Measurements from ENCODE around the gene TP53BP2. TPM values are rescaled to one million over a fixed set of nuclear protein-coding genes. Genes with fewer than 3 reads are reported as not detected.

TP53BP2 gene
- total and polyA plus RNA-seq, 10 of the 15 experiments (the other 5 are each of a cell fraction or from before 2014, with no cell fraction given): 1.6 to 13.7 (median 5.6) TPM

GRCh38 chr1:223765719-223766340, 79.9 kb downstream of the TP53BP2 start:
- no peaks in the 10 kb centered on the region for H3K36me3 ChIP-seq (ENCODE audit: control insufficient read depth in 2 of 2, insufficient read depth in 2 of 2, low read length in 1 of 2)
- no peak overlapping the region for H3K4me2 ChIP-seq (ENCODE audit: control insufficient read depth, insufficient read depth)
- TF ChIP-seq EGR1 (IDR thresholded peaks at IDR 0.05; ENCODE audit: borderline replicate concordance in 1 of 2, low read depth in 2 of 2, low read length in 2 of 2): no peak
- TF ChIP-seq CREB1 (IDR thresholded peaks at IDR 0.05; ENCODE audit: low read depth): no peak
- TF ChIP-seq RELB (IDR thresholded peaks at IDR 0.05; ENCODE audit: low read depth): no peak
- TF ChIP-seq ZNF274 (IDR thresholded peaks at IDR 0.05; ENCODE audit: insufficient read depth, insufficient read length): no peak
- no peak for TF ChIP-seq ZNF592 (IDR thresholded peaks at IDR 0.05)
- ATAC-seq: no peak
- DNase-seq (ENCODE audit: low read depth, low spot score): no peak
- FAIRE-seq: no peak
- WGBS (ENCODE audit: insufficient coverage, insufficient replicate concordance, low lambda C conversion rate, missing lambda C conversion rate): 73% methylated on average over 7 of the region's 7 CpGs
- SMC1A ChIA-PET (ENCODE audit: uncharacterized antibody, unreplicated experiment): interaction anchor here (1.0 kb wide), 1 partner anchor 39 kb away, joined by 4 read pairs; no protein-coding TSS in a partner anchor
- no peak overlapping the region for H3K27ac ChIP-seq (ENCODE audit: control insufficient read depth, insufficient read depth)
- H3K9me3 ChIP-seq (replicated peaks; ENCODE audit: control insufficient read depth, insufficient read depth, low read length): no peaks in the 10 kb centered on the region
- no peaks in the 10 kb centered on the region for H3K27me3 ChIP-seq (replicated peaks in 1 of 2; ENCODE audit: control insufficient read depth in 2 of 2, insufficient read depth in 2 of 2, low read length in 1 of 2)
- H2AFZ ChIP-seq (ENCODE audit: control insufficient read depth, low read depth, low read length): no peak overlapping the region
- POLR2A ChIA-PET: no interaction called here
- intact Hi-C loops (cut with micrococcal nuclease; ENCODE audit: unreplicated experiment): no loop called here
- no peak overlapping the region for H3K9ac ChIP-seq (ENCODE audit: control insufficient read depth, insufficient read depth, low read length)
- no TSS peak for BruUV-seq (replicated peaks)
- CTCF ChIA-PET: no interaction called here
- no peaks in the 10 kb centered on the region for H4K20me1 ChIP-seq (ENCODE audit: control insufficient read depth, insufficient read depth)
- H3K79me2 ChIP-seq (ENCODE audit: control insufficient read depth, insufficient read depth, low read length): no peaks in the 10 kb centered on the region
- H3K4me1 ChIP-seq (ENCODE audit: control insufficient read depth, insufficient read depth, low read length): no peaks in the 10 kb centered on the region; the same call in 1 of the 2 replicates
- RAD21 ChIA-PET (ENCODE audit: unreplicated experiment): no interaction called here
- in situ Hi-C loops (cut with MboI): no loop called here
- no peak overlapping the region for H3K4me3 ChIP-seq

All from GM12878 (cell line).